GM21447 (cell line): Measurements from ENCODE around the gene LBR.

Experiments
- ATAC-seq: cut with Tn5 transposase; IDR thresholded peaks from one replicate; pipeline ENCODE4 v1.9.1; 2021; ENCODE audit not compliant: unreplicated experiment

LBR gene

GRCh38 chr1:225424562-225425200 lies 3.2 kb downstream of the LBR start:
- no peak for ATAC-seq

DNA sequence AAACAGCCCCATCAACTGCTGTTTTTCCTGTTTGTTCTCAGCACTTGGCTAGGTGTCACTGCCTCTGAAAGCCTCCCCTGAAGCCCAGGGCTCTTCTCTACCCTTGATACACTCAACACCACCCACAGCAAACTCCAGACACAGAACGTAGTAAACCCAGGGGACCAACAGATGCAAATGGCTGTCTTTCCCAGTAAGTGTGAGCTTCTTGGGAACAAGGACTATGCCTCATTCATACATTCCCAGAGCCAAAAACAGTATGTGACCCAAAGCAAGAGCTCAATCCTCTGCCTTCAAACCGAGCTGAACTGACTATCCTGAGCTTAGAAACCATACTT lies 4.4 kb downstream of the LBR start:
- no peak for ATAC-seq

DNA sequence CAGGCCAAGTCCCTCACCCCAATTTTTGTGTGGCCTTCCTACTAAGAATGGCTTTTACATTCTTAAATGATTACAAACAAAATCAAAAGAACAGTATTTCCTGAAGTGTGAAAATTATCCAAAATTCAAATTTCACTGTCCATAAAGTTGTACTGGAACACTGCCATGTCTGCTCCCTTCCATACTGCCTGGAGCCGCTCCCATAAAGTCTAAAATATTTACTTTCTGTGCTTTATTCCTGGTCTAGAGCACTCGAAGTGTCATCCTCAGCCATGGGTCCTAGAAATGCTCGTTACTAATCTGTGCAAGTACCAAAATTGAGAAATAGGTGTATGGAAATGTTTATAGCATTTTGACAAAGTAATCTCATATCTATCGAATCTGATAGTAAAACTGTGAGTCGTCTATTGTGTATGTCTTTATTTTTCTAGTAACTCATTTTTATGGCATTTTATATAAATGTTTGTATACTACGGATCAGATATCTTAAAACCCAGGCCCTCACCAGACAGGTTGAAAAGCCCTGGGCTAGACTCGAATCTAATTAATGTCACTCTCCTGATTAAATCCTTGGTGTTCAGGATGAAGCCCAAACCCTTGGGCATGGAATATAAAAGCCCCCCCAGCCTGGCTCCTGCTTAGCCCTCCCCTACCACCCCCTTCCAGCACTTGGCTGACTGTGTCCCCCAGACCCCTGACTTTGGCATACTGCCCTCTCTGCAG lies 4.9 kb downstream of the LBR start:
- ATAC-seq = no peak

GRCh38 chr1:225422031-225422605 lies 5.7 kb downstream of the LBR start:
- ATAC-seq = no peak

GRCh38 chr1:225418598-225418997 lies 9.2 kb downstream of the LBR start:
- ATAC-seq = no peak

DNA sequence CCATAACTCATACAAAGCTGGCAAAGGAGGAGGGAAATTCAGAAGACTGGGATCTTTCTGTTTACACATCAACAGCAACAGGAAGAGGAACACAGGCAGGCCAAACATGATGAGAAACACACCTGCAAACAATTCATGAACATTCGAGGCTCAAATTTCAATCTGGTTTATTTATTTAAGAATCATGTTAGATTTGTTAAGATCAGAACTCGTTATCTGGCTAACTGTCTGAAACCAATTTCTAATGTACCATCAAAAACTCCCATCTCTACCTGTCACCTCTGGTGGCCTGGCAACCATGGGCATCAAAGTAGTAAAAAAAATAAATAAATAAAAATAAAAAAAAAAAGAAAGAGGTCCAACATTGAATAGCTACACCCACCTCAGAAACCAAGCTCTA lies 9.8 kb downstream of the LBR start:
- no peak for ATAC-seq

DNA sequence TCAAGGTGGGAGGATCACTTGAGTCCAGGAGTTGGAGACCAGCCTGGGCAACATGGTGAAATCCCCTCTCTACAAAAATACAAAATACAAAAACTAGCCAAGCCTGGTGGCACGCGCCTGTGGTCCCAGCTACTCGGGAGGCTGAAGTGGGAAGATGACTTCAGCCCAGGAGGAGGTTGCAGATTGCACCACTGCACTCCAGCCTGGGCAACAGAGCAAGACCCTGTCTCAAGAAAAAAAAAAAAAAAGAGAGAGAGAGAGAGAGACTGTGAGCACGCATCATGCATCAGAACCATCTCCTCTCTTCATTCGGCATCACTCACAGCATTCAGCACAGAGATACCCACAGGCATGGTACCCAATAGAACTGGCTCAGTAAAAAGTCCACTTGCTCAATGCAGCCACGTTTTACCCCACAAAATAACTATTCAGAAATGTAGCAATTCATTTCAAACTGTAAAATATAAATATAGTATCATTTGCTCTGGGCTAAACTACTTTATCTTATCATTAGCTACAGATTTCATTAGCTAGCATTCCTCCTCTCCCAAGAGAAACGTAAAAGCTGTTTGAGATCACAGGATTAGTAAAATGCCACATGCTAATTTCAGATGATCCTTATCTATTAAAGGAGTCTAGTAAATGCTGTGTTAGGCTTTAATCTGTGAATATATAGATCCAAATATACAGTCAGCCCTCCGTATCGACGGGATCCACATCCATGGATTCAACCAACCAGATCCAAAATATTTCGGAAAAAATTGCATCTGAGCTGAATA lies 11.7 kb downstream of the LBR start:
- ATAC-seq = no peak

- no peak for ATAC-seq
Observed at GRCh38 chr1:225415307-225415706, 12.5 kb downstream of the LBR start.

GRCh38 chr1:225413708-225414375 lies 14.0 kb downstream of the LBR start:
- ATAC-seq = no peak

DNA sequence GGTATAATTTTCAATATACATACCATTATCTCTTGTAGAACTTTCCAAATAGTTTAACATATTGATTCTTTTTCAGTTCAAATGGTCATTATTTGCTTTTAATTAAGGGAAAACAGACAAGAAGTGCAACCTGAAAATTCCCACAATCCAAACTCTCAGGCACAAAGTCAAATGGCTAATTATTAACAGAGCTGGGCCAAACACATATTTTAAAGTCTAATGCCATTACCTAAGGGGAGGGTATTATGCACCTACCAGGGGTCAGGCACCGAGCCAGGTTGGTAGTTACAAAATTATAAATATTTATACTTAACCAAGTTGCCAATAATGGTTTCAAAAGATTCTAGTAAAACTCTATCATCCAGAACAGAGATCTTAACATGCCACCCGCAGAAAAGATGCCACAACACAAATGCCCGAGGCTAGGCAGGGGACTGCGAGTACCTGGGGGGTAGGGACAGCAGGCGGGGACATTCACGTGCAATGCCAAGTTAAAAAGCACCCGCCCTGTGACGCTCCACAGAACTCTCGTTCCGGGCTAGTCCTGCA lies 15.0 kb downstream of the LBR start:
- ATAC-seq = no peak

DNA sequence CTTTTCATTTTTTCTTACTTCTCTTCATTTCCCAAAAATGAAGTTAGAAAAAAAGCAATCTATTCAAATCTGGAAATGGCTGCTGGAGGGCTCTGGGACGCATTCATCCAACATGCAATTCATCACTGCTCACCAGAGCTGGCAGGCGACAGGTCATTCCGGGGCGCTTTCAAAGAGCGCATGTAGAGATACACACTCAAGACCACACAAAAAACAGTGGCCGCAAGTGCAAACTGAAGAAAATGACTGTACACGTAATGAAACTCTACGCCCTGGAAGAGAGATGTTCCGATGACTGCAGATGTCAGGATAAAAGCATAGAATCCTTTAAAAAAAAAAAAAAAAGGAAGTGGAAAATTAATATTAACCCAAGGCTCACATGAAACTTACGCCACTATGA lies 15.5 kb downstream of the LBR start:
- ATAC-seq = no peak

DNA sequence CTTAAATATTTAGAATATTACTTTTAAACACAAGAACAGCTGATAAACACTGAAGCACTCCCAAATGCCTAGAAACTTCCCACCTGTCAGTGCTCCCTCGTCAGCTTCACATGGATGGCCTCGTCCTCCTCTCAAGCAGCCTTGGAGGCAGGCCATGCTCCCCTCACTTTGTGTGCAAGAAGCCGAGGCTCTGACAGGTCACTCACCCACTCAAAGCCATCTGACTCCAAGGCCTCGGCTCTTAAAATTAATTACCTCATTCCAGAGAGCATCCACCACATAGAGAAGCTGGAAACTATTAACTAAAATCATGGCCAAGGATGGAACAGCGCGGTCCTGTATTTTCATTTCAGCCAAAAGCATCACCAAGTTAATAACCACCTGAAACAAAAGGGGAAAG lies 17.8 kb downstream of the LBR start:
- ATAC-seq = no peak

- ATAC-seq = no peak
Observed at GRCh38 chr1:225409051-225409450, 18.8 kb downstream of the LBR start.

GRCh38 chr1:225408249-225408648 lies 19.6 kb downstream of the LBR start:
- no peak for ATAC-seq

GRCh38 chr1:225407755-225408154 lies 20.1 kb downstream of the LBR start:
- ATAC-seq = no peak

- no peak for ATAC-seq
Observed at GRCh38 chr1:225406976-225407725, 20.7 kb downstream of the LBR start.

DNA sequence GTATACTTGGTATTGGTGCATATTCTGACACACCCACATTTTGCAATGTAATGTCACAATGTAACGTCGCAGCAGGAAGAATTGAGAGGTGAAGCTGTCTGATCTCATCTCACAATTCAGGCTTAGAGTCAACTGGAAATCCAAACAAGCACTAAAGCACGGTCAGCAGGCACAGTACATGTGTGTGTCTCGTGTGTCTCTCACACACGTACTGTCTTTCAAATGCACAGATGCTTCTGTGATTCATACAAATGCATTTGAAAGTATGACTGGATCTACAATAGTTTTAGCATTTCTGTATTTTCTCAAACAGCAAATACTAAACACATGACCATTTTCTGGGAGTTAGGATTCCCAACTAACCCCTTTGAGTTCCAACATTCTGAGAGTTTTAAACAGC lies 26.9 kb downstream of the LBR start:
- no peak for ATAC-seq

GRCh38 chr1:225396357-225396756 lies 31.5 kb downstream of the LBR start:
- ATAC-seq = no peak

DNA sequence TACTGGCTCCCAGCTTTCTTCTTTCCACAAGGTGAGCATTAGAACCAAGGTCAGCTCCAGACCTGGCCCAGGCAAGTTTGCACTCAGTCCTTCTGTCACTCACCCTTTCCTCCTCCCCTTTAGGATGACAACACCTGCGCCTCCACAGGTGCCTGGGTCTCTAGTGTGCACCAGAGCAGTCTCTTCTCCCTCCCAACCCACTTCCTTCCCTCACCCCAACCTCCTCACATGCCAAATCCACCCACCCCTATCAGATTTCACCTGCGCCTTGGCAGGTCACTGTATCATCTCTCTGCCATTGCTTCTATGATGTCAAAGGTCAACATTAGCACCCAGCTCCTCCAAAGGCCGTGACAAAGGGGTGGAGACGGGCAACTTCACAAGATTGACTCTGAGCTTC lies 38.0 kb downstream of the LBR start:
- no peak for ATAC-seq

- ATAC-seq = no peak
Observed at GRCh38 chr1:225388372-225388771, 39.5 kb downstream of the LBR start.
